Heart right ventricle (tissue), 16 donors: ENCODE results near the gene SNX8. TPM values are rescaled to one million over a fixed set of nuclear protein-coding genes. Genes with fewer than 3 reads are reported as not detected.

Source experiments
- ATAC-seq, 8 donors: fragments of 200-7000 bp; cut with Tn5 transposase; one replicate each; pipeline ENCODE4 v1.9.1; 2020; ENCODE audit warnings: mild to moderate bottlenecking in 8 of 8, moderate library complexity in 8 of 8, moderate number of reproducible peaks in 1 of 8
- DNase-seq, 2 donors: peaks; one replicate each; pipeline ENCODE4 v3.0.0-alpha.2; 2020
- H3K27ac ChIP-seq, 10 donors: fragments of 200-600 bp; sonication (generic) in 2 of 10; one replicate each; pipeline versions ENCODE4 v1.5.0 to v1.8.0; 2020 to 2022; ENCODE audit warnings: mild to moderate bottlenecking in 3 of 10
- H3K27me3 ChIP-seq, 7 donors: fragments of 200-600 bp; one replicate each; pipeline ENCODE4 v1.8.0; 2021 to 2022; ENCODE audit warnings: mild to moderate bottlenecking in 2 of 7
- H3K36me3 ChIP-seq, 9 donors: fragments of 200-600 bp; sonication (generic) in 1 of 9; one replicate each; pipeline versions ENCODE4 v1.5.0 to v1.8.0; 2020 to 2022; ENCODE audit warnings: mild to moderate bottlenecking in 2 of 9
- H3K4me1 ChIP-seq, 9 donors: fragments of 200-600 bp; sonication (generic) in 1 of 9; one replicate each; pipeline versions ENCODE4 v1.5.0 to v1.8.0; 2020 to 2022; ENCODE audit warnings: mild to moderate bottlenecking in 4 of 9
- H3K4me3 ChIP-seq, 10 donors: fragments of 200-600 bp; sonication (generic) in 2 of 10; one replicate each; pipeline versions ENCODE4 v1.5.0 to v1.8.0; 2020 to 2022; ENCODE audit warnings: mild to moderate bottlenecking in 7 of 10, moderate library complexity in 2 of 10
- H3K9me3 ChIP-seq, 11 donors: fragments of 200-600 bp in 10 of 11; sonication (generic) in 2 of 11; one replicate each; pipeline versions ENCODE4 v1.5.0 to v1.8.0; 2013 to 2022; ENCODE audit warnings: mild to moderate bottlenecking in 2 of 11, control low read depth in 1 of 11, moderate library complexity in 1 of 11
- WGBS, 2 donors: extraction: QIAGEN DNeasy Blood & Tissue Kit; methylation state at CpG; one replicate each; pipeline ENCODE4 v1.1.7; 2013; ENCODE audit warnings: inconsistent platforms in 1 of 2; 5-methylcytosine and 5-hydroxymethylcytosine counted together
- intact Hi-C, 10 donors: fragments of 100-400 bp; cut with DNase I; formaldehyde crosslinking; loops; one replicate each; pipeline versions ENCODE4 v1.11.1 to v1.14.2; 2022
- polyA plus RNA-seq, 2 donors: library from polyadenylated mRNA; stranded (reverse); fragments of 200-250 nt; gene quantifications; one replicate each; pipeline ENCODE4 v1.2.3, GENCODE V29; 2013
- total RNA-seq, 10 donors: library from RNA; stranded (reverse); fragmentation: NEBNext Ultra II Directional in 3 of 10; extraction: Animal tissue kit (Norgen Biotek cat#: 25700) in 3 of 10; gene quantifications; one replicate each; pipeline versions ENCODE4 v1.2.1 to v1.2.4, GENCODE V29; 2021 to 2023
- TF ChIP-seq, protein P1 (sequence below), 9 donors: fragments of 200-600 bp; sonication (generic) in 2 of 9; IDR thresholded peaks; one replicate each; pipeline versions ENCODE4 v1.5.0 to v1.8.0; 2021 to 2022; ENCODE audit warnings: antibody characterized with exemption in 9 of 9, mild to moderate bottlenecking in 5 of 9, moderate library complexity in 1 of 9
- donor health status: Arrhythmogenic right ventricular cardiomyopathy.
- donor health status: ischemic (EF 13 %, LVEDD 7.1; RV severe dilation, severe dysfunction).
- donor health status: healthy with polysubstance abuse.
- donor health status: DM: no; HTN: yes; CAD: no.
- donor health status: DM: no; HTN: no; CAD: no.
- donor health status: ischemic (EF 25% LVEDD 6.9; RV normal size, moderate dysfunction).
- donor health status: ischemic (EF 25% LVEDD 5.7; RV mildly dilated, moderate dysfunction).
- donor health status: healthy.
- donor health status: DM: yes; HTN: yes; CAD: no.
- donor health status: Ischemic cardiomyopathy.
- donor health status: ischemic (EF 35%, LVEDD 5.7; RV mildly dilated, moderate dysfunction).
- donor health status: nonischemic (EF 11% LVEDD 7.7; RV severe dilation, severe dysfunction).
- donor health status: DM: yes; HTN: yes; CAD: no.
- donor health status: PGD.
- donor health status: ischemic (EF 29% LVEDD 5.4; RV normal size, mild dysfunction).
- donor health status: nonischemic (EF 23%, LVEDD 6.1; RV moderate dilation, normal function).

Gene SNX8
- total and polyA plus RNA-seq, 12 donors: 14.7 to 31.8 (median 20.4) TPM

GRCh38 chr7:2204446-2204845, 109.8 kb downstream of the SNX8 start:
- no peak for ATAC-seq
- H3K4me1 ChIP-seq: peaks cover 0 to 18% (median 9%) of the 10 kb centered on the region in 9 donors
- H3K36me3 ChIP-seq: peaks cover 0 to 47% (median 10%) of the 10 kb centered on the region in 9 donors
- TF ChIP-seq, protein P1, sequence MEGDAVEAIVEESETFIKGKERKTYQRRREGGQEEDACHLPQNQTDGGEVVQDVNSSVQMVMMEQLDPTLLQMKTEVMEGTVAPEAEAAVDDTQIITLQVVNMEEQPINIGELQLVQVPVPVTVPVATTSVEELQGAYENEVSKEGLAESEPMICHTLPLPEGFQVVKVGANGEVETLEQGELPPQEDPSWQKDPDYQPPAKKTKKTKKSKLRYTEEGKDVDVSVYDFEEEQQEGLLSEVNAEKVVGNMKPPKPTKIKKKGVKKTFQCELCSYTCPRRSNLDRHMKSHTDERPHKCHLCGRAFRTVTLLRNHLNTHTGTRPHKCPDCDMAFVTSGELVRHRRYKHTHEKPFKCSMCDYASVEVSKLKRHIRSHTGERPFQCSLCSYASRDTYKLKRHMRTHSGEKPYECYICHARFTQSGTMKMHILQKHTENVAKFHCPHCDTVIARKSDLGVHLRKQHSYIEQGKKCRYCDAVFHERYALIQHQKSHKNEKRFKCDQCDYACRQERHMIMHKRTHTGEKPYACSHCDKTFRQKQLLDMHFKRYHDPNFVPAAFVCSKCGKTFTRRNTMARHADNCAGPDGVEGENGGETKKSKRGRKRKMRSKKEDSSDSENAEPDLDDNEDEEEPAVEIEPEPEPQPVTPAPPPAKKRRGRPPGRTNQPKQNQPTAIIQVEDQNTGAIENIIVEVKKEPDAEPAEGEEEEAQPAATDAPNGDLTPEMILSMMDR (IDR thresholded peaks at IDR 0.05): no peak
- no peaks in the 10 kb centered on the region for H3K27me3 ChIP-seq
- intact Hi-C loops: loop anchor here in 8 of 10 donors (5.0 to 10.0 kb wide), 8 partner anchors 100 to 620 kb away; partner anchors contain the start of gene ELFN1 (in 1 of the 8)
- WGBS, 2 donors: 93 to 98% methylated on average over 11 of the region's 11 CpGs
- no peak for DNase-seq
- H3K4me3 ChIP-seq: no peak overlapping the region
- H3K27ac ChIP-seq: no peak overlapping the region
- no peaks in the 10 kb centered on the region for H3K9me3 ChIP-seq

DNA sequence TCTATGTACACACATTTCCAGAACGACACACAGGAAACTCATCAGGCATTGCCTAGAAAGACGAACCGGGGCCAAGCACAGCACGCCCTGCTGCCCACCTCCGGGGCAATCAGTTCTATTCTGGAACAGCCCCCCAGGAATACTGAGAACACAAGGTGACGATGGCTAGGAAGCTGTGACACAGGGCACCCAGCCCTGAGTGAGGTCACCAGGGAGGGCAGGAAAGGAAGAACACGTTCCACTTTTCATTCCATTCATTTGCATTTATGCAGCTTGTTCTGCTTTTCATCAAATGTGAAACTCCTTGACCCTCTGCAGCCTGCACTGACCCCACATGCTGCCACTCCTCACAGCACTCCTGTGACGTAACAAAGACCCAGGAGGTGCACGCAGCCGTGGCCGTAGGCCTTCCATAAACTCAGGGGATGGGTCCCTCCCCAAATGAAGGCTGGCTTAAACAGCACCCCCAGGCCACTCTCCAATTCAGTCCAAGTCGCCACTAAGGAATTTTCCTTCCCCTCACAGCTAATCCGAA, 110.4 kb downstream of the SNX8 start:
- intact Hi-C loops: loop anchor here in 8 of 10 donors (5.0 to 10.0 kb wide), 8 partner anchors 99 to 619 kb away; partner anchors contain the start of gene ELFN1 (in 1 of the 8)
- 43 to 48% methylated on average over 13 of the region's 13 CpGs for WGBS, 2 donors
- no peaks in the 10 kb centered on the region for H3K9me3 ChIP-seq
- no peak overlapping the region for H3K4me3 ChIP-seq
- peak in 5 of 8 donors; percentile 9 to 53 (median 30) for ATAC-seq
- H3K4me1 ChIP-seq: peaks cover 0 to 15% (median 8%) of the 10 kb centered on the region in 9 donors
- DNase-seq: no peak
- H3K27me3 ChIP-seq: no peaks in the 10 kb centered on the region
- peaks cover 0 to 47% (median 10%) of the 10 kb centered on the region in 9 donors for H3K36me3 ChIP-seq
- TF ChIP-seq, protein P1 (IDR thresholded peaks at IDR 0.05): no peak
- no peak overlapping the region for H3K27ac ChIP-seq

DNA sequence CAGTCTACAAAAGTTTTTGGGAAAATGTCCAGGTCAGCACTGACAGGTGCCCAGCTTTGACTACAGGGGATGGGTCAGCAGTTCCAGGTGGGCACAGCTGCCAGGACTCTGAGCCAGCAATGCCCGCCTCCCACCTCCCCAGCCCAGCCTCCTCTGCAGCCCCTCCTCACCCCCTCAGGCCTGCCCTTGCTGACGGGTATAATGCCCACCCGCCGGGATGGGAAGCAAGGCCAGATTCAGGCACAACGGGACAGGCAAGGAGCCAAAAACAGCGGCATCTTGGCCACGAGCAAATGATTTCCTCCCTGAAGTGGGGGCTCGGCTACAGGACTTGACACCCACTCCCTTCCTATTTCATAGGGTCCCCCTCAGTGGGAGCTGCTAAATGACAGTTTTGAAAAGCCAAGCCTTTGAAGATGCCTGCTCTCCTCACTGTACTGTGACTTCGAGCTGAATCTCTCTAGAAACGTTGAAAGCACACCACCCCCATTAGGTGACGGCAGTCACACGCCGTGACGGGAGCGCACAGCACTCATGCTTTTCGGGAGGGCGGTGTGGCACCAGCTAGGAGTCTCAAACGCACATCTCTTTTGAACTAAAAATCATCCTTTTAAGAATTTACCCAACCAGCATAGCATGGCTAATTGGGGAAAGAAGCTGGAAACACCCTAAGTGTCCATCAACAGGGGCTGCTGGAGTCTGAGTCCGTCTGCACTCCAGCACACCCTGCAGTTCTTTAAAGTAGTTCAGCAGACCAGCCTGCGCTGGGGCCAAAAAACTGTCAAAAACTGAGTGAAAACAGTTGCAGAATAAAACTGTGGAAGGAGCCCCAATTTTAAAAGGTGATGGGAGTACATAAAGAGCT, 111.1 kb downstream of the SNX8 start:
- H3K9me3 ChIP-seq: no peaks in the 10 kb centered on the region
- H3K36me3 ChIP-seq: peaks cover 0 to 43% (median 10%) of the 10 kb centered on the region in 9 donors
- peaks cover 0 to 15% (median 8%) of the 10 kb centered on the region in 9 donors for H3K4me1 ChIP-seq
- intact Hi-C loops: loop anchor here in 8 of 10 donors (5.0 to 10.0 kb wide), 8 partner anchors 98 to 618 kb away; partner anchors contain the start of gene ELFN1 (in 1 of the 8)
- DNase-seq: no peak
- TF ChIP-seq, protein P1 (IDR thresholded peaks at IDR 0.05): peak in 2 of 9 donors; percentile 16 to 23
- no peak overlapping the region for H3K27ac ChIP-seq
- 77 to 78% methylated on average over 20 of the region's 20 CpGs for WGBS, 2 donors
- no peak overlapping the region for H3K4me3 ChIP-seq
- H3K27me3 ChIP-seq: no peaks in the 10 kb centered on the region
- peak in 3 of 8 donors; percentile 46 to 61 (median 48) for ATAC-seq

GRCh38 chr7:2202361-2202761, 111.9 kb downstream of the SNX8 start:
- intact Hi-C loops: loop anchor here in 8 of 10 donors (5.0 to 10.0 kb wide), 8 partner anchors 98 to 618 kb away; partner anchors contain the start of gene ELFN1 (in 1 of the 8)
- TF ChIP-seq, protein P1 (IDR thresholded peaks at IDR 0.05): no peak
- Histone ChIP-seq H3K27me3 (no peaks in the 10 kb centered on the region), H3K4me3 (no peak overlapping the region), H3K9me3 (no peaks in the 10 kb centered on the region), H3K36me3 (peaks cover 0 to 35% (median 3%) of the 10 kb centered on the region in 9 donors), H3K27ac (no peak overlapping the region), H3K4me1 (peaks cover 0 to 19% (median 9%) of the 10 kb centered on the region in 9 donors)
- ATAC-seq (no peak), DNase-seq (no peak)
- 89 to 94% methylated on average over 14 of the region's 14 CpGs for WGBS, 2 donors
